Measurements from ENCODE around the gene FARS2. TPM values are rescaled to one million over a fixed set of nuclear protein-coding genes. Genes with fewer than 3 reads are reported as not detected.
"Not testable (repeated sequence)": the region's sequence is repeated elsewhere in the genome, so short reads cannot be mapped to it uniquely, and the experiment has no call there.

Gene FARS2
- polyA plus RNA-seq, 1 donor from 2014 or later, result 32.8 TPM

- peaks cover 7% of the 10 kb centered on the region for H3K36me3 Mint-ChIP-seq
- peaks cover 18 to 25% (median 19%) of the 10 kb centered on the region in 3 donors for H3K4me1 Mint-ChIP-seq
- H3K4me3 Mint-ChIP-seq, result no peak overlapping the region
- H3K27me3 Mint-ChIP-seq, result no peaks in the 10 kb centered on the region
- H3K27ac Mint-ChIP-seq, result no peak overlapping the region
- no peaks in the 10 kb centered on the region for H3K9me3 Mint-ChIP-seq
Observed at GRCh38 chr6:5697508-5697907, 436.2 kb downstream of the FARS2 start.

GRCh38 chr6:5698318-5698717 is 437.0 kb downstream of the FARS2 start:
- H3K4me3 Mint-ChIP-seq, result no peak overlapping the region
- H3K36me3 Mint-ChIP-seq, result peaks cover 4% of the 10 kb centered on the region
- no peaks in the 10 kb centered on the region for H3K27me3 Mint-ChIP-seq
- H3K9me3 Mint-ChIP-seq, result no peaks in the 10 kb centered on the region
- H3K27ac Mint-ChIP-seq, result no peak overlapping the region
- peaks cover 18 to 25% (median 19%) of the 10 kb centered on the region in 3 donors for H3K4me1 Mint-ChIP-seq

- not testable (repeated sequence) for H3K9me3 Mint-ChIP-seq
- peak overlapping the region in 1 of 4 donors; percentile 44 for H3K4me3 Mint-ChIP-seq
Observed at GRCh38 chr6:5699064-5699463, 437.8 kb downstream of the FARS2 start.

GRCh38 chr6:5701174-5701573 is 439.9 kb downstream of the FARS2 start:
- Mint-ChIP-seq H3K36me3 (peaks cover 13% of the 10 kb centered on the region), H3K9me3 (no peaks in the 10 kb centered on the region), H3K27ac (no peak overlapping the region), H3K27me3 (no peaks in the 10 kb centered on the region), H3K4me1 (peaks cover 8 to 13% (median 12%) of the 10 kb centered on the region in 3 donors), H3K4me3 (no peak overlapping the region)

More at GRCh38 chr6:5699064-5699463, 437.8 kb downstream of the FARS2 start:
- H3K36me3 Mint-ChIP-seq, H3K27me3 Mint-ChIP-seq, H3K27ac Mint-ChIP-seq: not testable (repeated sequence)
- H3K4me1 Mint-ChIP-seq, result peaks cover 18 to 25% (median 19%) of the 10 kb centered on the region in 3 donors

- H3K27me3 Mint-ChIP-seq, result no peaks in the 10 kb centered on the region
- no peaks in the 10 kb centered on the region for H3K9me3 Mint-ChIP-seq
- H3K36me3 Mint-ChIP-seq, result peaks cover 21% of the 10 kb centered on the region
- no peak overlapping the region for H3K4me3 Mint-ChIP-seq
- H3K27ac Mint-ChIP-seq, result no peak overlapping the region
- peaks cover 0 to 4% (median 0%) of the 10 kb centered on the region in 3 donors for H3K4me1 Mint-ChIP-seq
Observed at GRCh38 chr6:5704708-5705107, 443.4 kb downstream of the FARS2 start.

GRCh38 chr6:5705252-5705651 is 443.9 kb downstream of the FARS2 start:
- H3K4me1 Mint-ChIP-seq, result peaks cover 0 to 4% (median 0%) of the 10 kb centered on the region in 3 donors
- no peaks in the 10 kb centered on the region for H3K27me3 Mint-ChIP-seq
- H3K36me3 Mint-ChIP-seq, result peaks cover 21% of the 10 kb centered on the region
- H3K4me3 Mint-ChIP-seq, result peak overlapping the region in 1 of 4 donors; percentile 38
- peak overlapping the region in 1 of 3 donors; percentile 95 for H3K27ac Mint-ChIP-seq
- H3K9me3 Mint-ChIP-seq, result no peaks in the 10 kb centered on the region

GRCh38 chr6:5706124-5707033 is 445.1 kb downstream of the FARS2 start:
- Mint-ChIP-seq H3K27me3 (no peaks in the 10 kb centered on the region), H3K27ac (peak overlapping the region in 1 of 3 donors; percentile 82), H3K36me3 (peaks cover 19% of the 10 kb centered on the region), H3K4me1 (peaks cover 0 to 4% (median 0%) of the 10 kb centered on the region in 3 donors), H3K9me3 (no peaks in the 10 kb centered on the region), H3K4me3 (no peak overlapping the region)

GRCh38 chr6:5707281-5708045 is 446.1 kb downstream of the FARS2 start:
- Mint-ChIP-seq H3K36me3 (peaks cover 19% of the 10 kb centered on the region), H3K27ac (no peak overlapping the region), H3K4me3 (no peak overlapping the region)

GRCh38 chr6:5710516-5710915 is 449.2 kb downstream of the FARS2 start:
- peaks cover 7 to 15% (median 8%) of the 10 kb centered on the region in 3 donors for H3K4me1 Mint-ChIP-seq
- H3K27me3 Mint-ChIP-seq, result no peaks in the 10 kb centered on the region
- no peak overlapping the region for H3K27ac Mint-ChIP-seq
- H3K9me3 Mint-ChIP-seq, result peaks cover 0 to 6% (median 0%) of the 10 kb centered on the region in 3 donors
- H3K4me3 Mint-ChIP-seq, result peak overlapping the region in 1 of 4 donors; percentile 5
- H3K36me3 Mint-ChIP-seq, result peaks cover 15% of the 10 kb centered on the region

More at GRCh38 chr6:5707281-5708045, 446.1 kb downstream of the FARS2 start:
- no peaks in the 10 kb centered on the region for H3K9me3 Mint-ChIP-seq
- no peaks in the 10 kb centered on the region for H3K27me3 Mint-ChIP-seq
- peaks cover 2 to 8% (median 5%) of the 10 kb centered on the region in 3 donors for H3K4me1 Mint-ChIP-seq

- Mint-ChIP-seq H3K4me3 (no peak overlapping the region), H3K27ac (no peak overlapping the region), H3K27me3 (no peaks in the 10 kb centered on the region), H3K4me1 (peaks cover 5 to 19% (median 7%) of the 10 kb centered on the region in 3 donors), H3K9me3 (peaks cover 0 to 10% (median 1%) of the 10 kb centered on the region in 3 donors), H3K36me3 (peaks cover 12% of the 10 kb centered on the region)
Observed at GRCh38 chr6:5710936-5711335, 449.6 kb downstream of the FARS2 start.

- Mint-ChIP-seq H3K27ac (peak overlapping the region in 2 of 3 donors; percentile 40 to 92), H3K9me3 (peaks cover 6 to 19% (median 8%) of the 10 kb centered on the region in 3 donors), H3K4me3 (peak overlapping the region in 1 of 4 donors; percentile 23), H3K4me1 (peaks cover 5 to 25% (median 7%) of the 10 kb centered on the region in 3 donors), H3K36me3 (peaks cover 16% of the 10 kb centered on the region), H3K27me3 (no peaks in the 10 kb centered on the region)
Observed at GRCh38 chr6:5712349-5713215, 451.3 kb downstream of the FARS2 start.

GRCh38 chr6:5713519-5713918 is 452.2 kb downstream of the FARS2 start:
- Mint-ChIP-seq H3K36me3 (peaks cover 10% of the 10 kb centered on the region), H3K27me3 (no peaks in the 10 kb centered on the region), H3K4me1 (peaks cover 8 to 30% (median 11%) of the 10 kb centered on the region in 3 donors), H3K4me3 (no peak overlapping the region), H3K27ac (no peak overlapping the region), H3K9me3 (peaks cover 6 to 19% (median 8%) of the 10 kb centered on the region in 3 donors)

GRCh38 chr6:5718231-5718947 is 457.1 kb downstream of the FARS2 start:
- H3K9me3 Mint-ChIP-seq, result peaks cover 6 to 19% (median 8%) of the 10 kb centered on the region in 3 donors
- peaks cover 10% of the 10 kb centered on the region for H3K36me3 Mint-ChIP-seq
- peaks cover 17 to 38% (median 22%) of the 10 kb centered on the region in 3 donors for H3K4me1 Mint-ChIP-seq
- peak overlapping the region in 1 of 4 donors; percentile 67 for H3K4me3 Mint-ChIP-seq
- H3K27ac Mint-ChIP-seq, result peak overlapping the region in 1 of 3 donors; percentile 63
- no peaks in the 10 kb centered on the region for H3K27me3 Mint-ChIP-seq
